NCI-H1694 treated with DMSO at 0.1 percent for 48 hours (cell line): Measurements from ENCODE around the gene CCNC.
A peak's percentile ranks its signal among the peaks of the same experiment; 100 is the strongest.

ENCODE experiments used
- DNase-seq: peaks from one replicate; lab custom pipeline; 2025; lab: John Stamatoyannopoulos, UW

CCNC gene

DNA sequence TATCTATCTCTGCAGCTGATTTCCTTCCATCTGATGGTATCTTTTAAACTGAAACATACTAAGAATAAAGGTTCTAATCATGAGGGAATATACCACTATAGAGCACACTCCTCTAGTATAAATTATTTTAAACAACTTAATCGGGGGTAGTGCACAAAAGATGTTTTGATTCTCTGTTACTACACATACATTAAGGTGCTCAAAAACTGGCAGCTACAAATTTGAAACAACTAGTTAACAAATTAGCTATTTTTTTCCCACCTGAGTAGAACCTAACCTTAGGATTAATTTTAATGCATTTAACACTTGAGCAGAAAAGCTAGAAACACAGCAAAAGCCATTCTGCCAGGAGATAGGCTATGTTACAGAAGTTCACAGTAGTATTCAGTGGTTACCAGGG, 23.0 kb downstream of the CCNC start:
- no peak for DNase-seq

GRCh38 chr6:99543968-99544367, 24.5 kb downstream of the CCNC start:
- no peak for DNase-seq

GRCh38 chr6:99530627-99531026, 37.8 kb downstream of the CCNC start:
- DNase-seq = no peak

- DNase-seq = no peak
These were observed 45.9 kb downstream of the CCNC start for GRCh38 chr6:99522531-99522930.

GRCh38 chr6:99521633-99522151, 46.8 kb downstream of the CCNC start:
- DNase-seq = no peak

DNA sequence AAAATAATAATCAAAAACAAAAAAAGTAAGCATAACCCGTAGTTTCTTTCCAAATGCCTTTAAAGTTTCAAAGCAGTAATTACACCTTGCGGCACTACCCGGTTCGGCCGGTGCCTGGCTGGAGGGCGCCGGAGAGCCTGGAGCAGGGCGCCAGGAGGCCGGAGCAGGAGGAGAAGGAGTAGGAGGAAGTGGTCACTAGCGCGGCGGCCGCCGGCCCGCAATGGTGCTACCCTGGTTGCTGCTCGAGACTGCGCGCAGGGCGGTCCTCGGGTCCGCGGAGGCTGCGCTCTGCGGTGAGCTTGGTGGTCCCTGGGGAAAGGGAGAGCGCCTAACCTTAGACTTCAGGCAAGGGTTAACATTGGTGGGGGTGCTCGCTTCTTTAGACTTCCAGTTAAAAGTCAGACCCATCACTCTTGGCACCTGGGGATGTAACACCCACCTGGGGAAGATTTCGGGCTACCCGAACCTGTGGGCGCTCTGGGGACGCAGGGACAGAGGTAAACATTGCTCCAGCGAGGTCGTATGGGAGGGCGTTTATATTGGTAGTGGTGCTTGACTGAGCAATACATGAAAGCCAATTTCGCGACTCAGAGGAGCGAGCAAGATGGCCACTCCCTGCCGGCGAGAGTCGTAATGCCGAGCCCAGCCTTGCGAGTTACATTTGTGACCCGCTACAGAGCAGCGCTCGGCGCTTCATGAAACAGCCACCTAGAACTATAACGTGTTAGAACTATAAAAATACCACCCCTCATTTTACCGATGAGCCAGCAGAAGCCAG, 47.4 kb downstream of the CCNC start:
- peak; percentile 52 for DNase-seq

DNA sequence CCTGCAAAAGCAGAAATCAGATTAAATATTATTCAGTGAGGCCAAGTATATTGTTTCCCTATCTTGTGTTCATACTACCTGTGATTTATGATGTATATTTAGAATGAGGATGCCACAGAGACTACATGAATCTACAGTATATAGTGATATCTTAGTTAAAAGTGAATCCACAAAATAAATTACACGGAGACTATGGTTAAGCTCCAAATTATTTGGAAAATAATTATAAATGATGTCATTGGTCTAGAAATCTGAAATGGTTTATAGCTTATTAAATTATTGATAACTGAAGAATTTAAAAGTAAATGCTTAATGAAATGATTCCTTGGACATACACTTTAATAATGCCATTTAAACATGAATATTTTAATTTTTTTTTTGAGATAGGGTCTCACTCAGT, 49.0 kb downstream of the CCNC start:
- no peak for DNase-seq

GRCh38 chr6:99514089-99514488, 54.4 kb downstream of the CCNC start:
- DNase-seq = no peak

DNA sequence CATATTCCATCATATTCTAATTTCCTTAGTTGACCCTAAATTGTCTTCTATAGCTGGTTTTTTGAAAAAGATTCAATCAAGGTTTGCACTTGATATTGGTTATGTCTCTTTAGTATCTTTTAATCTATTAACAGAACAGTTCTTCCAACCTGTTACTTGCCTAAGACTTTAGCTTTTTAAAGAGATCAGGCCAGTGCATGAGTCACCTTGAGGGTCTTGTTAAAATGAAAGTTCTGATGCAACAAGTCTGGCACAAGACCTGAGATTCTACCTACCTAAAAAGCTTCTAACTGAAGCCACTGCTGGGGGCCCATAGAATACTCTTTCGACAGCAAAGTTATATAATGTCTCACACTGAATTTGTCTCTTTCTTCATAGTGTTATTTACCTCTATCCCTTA, 56.4 kb downstream of the CCNC start:
- no peak for DNase-seq

- DNase-seq = no peak
These were observed 60.8 kb downstream of the CCNC start for GRCh38 chr6:99507648-99508047.

DNA sequence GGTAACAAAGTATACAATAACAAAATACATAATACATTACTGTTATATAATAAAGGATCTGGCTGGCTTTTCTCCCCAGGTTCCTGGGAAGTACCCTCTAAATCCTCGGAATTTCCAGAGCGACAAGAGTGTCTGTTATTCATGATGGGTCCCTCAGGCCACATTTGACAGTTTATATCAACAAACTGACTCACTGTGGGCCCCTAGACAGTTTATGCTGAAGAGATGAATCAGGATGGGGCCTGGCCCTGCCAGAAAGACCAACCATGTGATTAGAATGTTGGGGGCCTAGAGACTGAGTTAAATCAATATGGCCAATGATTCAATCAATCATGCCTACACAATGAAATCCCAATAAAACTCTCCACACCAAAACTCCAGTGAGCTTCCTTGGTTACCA, 66.7 kb downstream of the CCNC start:
- DNase-seq = no peak

DNA sequence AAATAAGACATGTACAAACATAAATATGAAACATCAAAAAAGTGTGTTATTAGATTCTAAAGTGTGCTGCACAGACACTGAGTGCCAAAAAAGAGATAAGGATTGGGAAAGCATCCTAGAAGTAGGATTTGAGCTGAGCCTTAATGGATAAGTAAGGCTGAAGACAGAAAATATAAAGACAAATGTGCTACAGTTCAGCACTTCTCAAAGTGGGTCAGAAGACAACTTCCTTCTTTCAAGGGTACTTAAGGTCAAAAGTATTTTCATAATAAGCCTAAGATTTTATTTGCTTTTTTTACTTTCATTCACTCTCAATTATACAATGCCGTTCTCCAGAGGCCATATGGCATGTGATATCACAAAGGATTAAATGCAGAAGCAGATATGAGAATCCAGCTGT, 70.0 kb downstream of the CCNC start:
- no peak for DNase-seq

- no peak for DNase-seq
These were observed 73.0 kb downstream of the CCNC start for GRCh38 chr6:99495466-99495865.
